IMR-90 (cell line): ENCODE measurements around the gene HDHD2.

Experiments used
- CEBPB ChIP-seq: IDR thresholded peaks from 2 replicates; pipeline ENCODE4 v1.6.1; 2012; ENCODE audit warnings: low read depth, low read length, improper control_type of control experiment
- FOS ChIP-seq: fragments of 150-350 bp; IDR thresholded peaks from 2 replicates; pipeline ENCODE4 v1.6.1; 2016; ENCODE audit warnings: low read depth, low read length
- POLR2A ChIP-seq: IDR thresholded peaks from 2 replicates; pipeline ENCODE4 v1.6.1; 2012; ENCODE audit warnings: mild to moderate bottlenecking, low read depth, low read length
- RAD21 ChIP-seq: IDR thresholded peaks from 2 replicates; pipeline ENCODE4 v1.6.1; 2012; ENCODE audit warnings: low read length, improper control_type of control experiment
- RCOR1 ChIP-seq: IDR thresholded peaks from 2 replicates; pipeline ENCODE4 v1.6.1; 2012; ENCODE audit warnings: mild to moderate bottlenecking, low read length, improper control_type of control experiment; ENCODE audit not compliant: insufficient replicate concordance
- SMC3 ChIP-seq: fragments of 150-350 bp; IDR thresholded peaks from 2 replicates; pipeline ENCODE4 v1.6.1; 2016; ENCODE audit warnings: low read depth, mild to moderate bottlenecking, antibody characterized with exemption, low read length, moderate library complexity
- TF ChIP-seq, protein P1 (sequence below): conservative IDR thresholded peaks from 2 replicates; pipeline ENCODE4 v1.5.1; 2012; ENCODE audit warnings: mild to moderate bottlenecking, low read depth, low read length, improper control_type of control experiment
- TF ChIP-seq, protein P2 (sequence below): fragments of 150-350 bp; IDR thresholded peaks from 2 replicates; pipeline ENCODE4 v1.6.1; 2016; ENCODE audit warnings: low read depth, mild to moderate bottlenecking, low read length, moderate library complexity, borderline replicate concordance
- TF ChIP-seq, protein P3 (sequence below): fragments of 150-350 bp; IDR thresholded peaks from 2 replicates; pipeline ENCODE4 v1.6.1; 2017; ENCODE audit warnings: mild to moderate bottlenecking, antibody characterized with exemption, low read length, low read depth

DNA sequence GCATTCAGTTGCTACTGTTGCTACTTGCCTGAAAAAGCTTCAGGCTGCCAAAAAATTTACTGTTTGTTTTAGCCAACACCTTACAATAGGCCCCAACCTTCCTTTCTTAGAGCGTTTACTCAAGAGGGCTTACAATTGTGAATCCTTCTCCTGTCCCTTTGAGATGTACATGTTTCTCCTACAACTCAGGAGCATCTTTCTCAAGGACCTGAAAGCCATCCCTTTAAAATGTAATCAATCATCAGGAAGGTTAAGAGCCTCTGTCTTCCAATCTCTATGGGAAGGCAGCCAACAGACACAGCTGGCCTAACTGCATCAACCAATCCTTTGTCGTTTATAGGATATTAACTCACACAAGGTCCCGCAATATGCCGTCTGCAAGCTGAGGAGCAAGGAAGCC is 29.2 kb upstream of the HDHD2 start:
- TF ChIP-seq, protein P1, sequence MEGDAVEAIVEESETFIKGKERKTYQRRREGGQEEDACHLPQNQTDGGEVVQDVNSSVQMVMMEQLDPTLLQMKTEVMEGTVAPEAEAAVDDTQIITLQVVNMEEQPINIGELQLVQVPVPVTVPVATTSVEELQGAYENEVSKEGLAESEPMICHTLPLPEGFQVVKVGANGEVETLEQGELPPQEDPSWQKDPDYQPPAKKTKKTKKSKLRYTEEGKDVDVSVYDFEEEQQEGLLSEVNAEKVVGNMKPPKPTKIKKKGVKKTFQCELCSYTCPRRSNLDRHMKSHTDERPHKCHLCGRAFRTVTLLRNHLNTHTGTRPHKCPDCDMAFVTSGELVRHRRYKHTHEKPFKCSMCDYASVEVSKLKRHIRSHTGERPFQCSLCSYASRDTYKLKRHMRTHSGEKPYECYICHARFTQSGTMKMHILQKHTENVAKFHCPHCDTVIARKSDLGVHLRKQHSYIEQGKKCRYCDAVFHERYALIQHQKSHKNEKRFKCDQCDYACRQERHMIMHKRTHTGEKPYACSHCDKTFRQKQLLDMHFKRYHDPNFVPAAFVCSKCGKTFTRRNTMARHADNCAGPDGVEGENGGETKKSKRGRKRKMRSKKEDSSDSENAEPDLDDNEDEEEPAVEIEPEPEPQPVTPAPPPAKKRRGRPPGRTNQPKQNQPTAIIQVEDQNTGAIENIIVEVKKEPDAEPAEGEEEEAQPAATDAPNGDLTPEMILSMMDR: no peak
- no peak for TF ChIP-seq RCOR1
- TF ChIP-seq CEBPB: no peak
- TF ChIP-seq SMC3: no peak
- no peak for TF ChIP-seq POLR2A
- TF ChIP-seq, protein P2, sequence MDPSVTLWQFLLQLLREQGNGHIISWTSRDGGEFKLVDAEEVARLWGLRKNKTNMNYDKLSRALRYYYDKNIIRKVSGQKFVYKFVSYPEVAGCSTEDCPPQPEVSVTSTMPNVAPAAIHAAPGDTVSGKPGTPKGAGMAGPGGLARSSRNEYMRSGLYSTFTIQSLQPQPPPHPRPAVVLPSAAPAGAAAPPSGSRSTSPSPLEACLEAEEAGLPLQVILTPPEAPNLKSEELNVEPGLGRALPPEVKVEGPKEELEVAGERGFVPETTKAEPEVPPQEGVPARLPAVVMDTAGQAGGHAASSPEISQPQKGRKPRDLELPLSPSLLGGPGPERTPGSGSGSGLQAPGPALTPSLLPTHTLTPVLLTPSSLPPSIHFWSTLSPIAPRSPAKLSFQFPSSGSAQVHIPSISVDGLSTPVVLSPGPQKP: no peak
- no peak for TF ChIP-seq RAD21
- TF ChIP-seq FOS: no peak
- TF ChIP-seq, protein P3, sequence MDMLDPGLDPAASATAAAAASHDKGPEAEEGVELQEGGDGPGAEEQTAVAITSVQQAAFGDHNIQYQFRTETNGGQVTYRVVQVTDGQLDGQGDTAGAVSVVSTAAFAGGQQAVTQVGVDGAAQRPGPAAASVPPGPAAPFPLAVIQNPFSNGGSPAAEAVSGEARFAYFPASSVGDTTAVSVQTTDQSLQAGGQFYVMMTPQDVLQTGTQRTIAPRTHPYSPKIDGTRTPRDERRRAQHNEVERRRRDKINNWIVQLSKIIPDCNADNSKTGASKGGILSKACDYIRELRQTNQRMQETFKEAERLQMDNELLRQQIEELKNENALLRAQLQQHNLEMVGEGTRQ: no peak
